Mesothelial cell of epicardium (in vitro differentiated cells): Measurements from ENCODE around the gene ETF1. TPM values are rescaled to one million over a fixed set of nuclear protein-coding genes. Genes with fewer than 3 reads are reported as not detected.

Source experiments
- DNase-seq, 2 experiments: peaks; one replicate each; pipeline ENCODE4 v3.0.0; 2021; ENCODE audit warnings: low spot score in 2 of 2; ENCODE audit not compliant: unreplicated experiment in 2 of 2
- H3K27ac Mint-ChIP-seq: 2 replicates; pipeline ENCODE4 v1.8.0; 2021; ENCODE audit warnings: mixed read lengths
- H3K27me3 Mint-ChIP-seq: 2 replicates; pipeline ENCODE4 v1.8.0; 2021; ENCODE audit warnings: low read depth, mixed read lengths
- H3K36me3 Mint-ChIP-seq: 2 replicates; pipeline ENCODE4 v1.8.0; 2021; ENCODE audit warnings: mixed read lengths
- H3K4me1 Mint-ChIP-seq: 2 replicates; pipeline ENCODE4 v1.8.0; 2021; ENCODE audit warnings: mixed read lengths
- H3K4me3 Mint-ChIP-seq: 2 replicates; pipeline ENCODE4 v1.8.0; 2021; ENCODE audit warnings: mild to moderate bottlenecking, moderate library complexity, mixed read lengths
- H3K9me3 Mint-ChIP-seq: 2 replicates; pipeline ENCODE4 v1.8.0; 2021; ENCODE audit warnings: mixed read lengths
- CTCF ChIP-seq: fragments of 200-600 bp; sonication (generic); IDR thresholded peaks from one replicate; pipeline ENCODE4 v1.5.0; 2021; ENCODE audit warnings: antibody characterized with exemption; ENCODE audit not compliant: unreplicated experiment
- total RNA-seq: library from RNA; stranded (reverse); gene quantifications from 3 replicates; pipeline ENCODE4 v1.2.1, GENCODE V29; 2021

The ETF1 gene
- total RNA-seq, 1 donor from 2014 or later, result 77.7 TPM

GRCh38 chr5:138472353-138472752 lies 70.7 kb downstream of the ETF1 start:
- Mint-ChIP-seq H3K27me3 (peaks cover 16% of the 10 kb centered on the region), H3K27ac (no peak overlapping the region), H3K4me1 (peaks cover 14% of the 10 kb centered on the region), H3K36me3 (peaks cover 13% of the 10 kb centered on the region), H3K9me3 (no peaks in the 10 kb centered on the region), H3K4me3 (no peak overlapping the region)
- DNase-seq, result no peak
- TF ChIP-seq CTCF, result no peak

- no peak for DNase-seq
- peaks cover 22% of the 10 kb centered on the region for H3K36me3 Mint-ChIP-seq
- H3K27me3 Mint-ChIP-seq, result peaks cover 28% of the 10 kb centered on the region
- H3K4me3 Mint-ChIP-seq, result no peak overlapping the region
- H3K27ac Mint-ChIP-seq, result no peak overlapping the region
- TF ChIP-seq CTCF, result no peak
- peaks cover 24% of the 10 kb centered on the region for H3K4me1 Mint-ChIP-seq
- H3K9me3 Mint-ChIP-seq, result no peaks in the 10 kb centered on the region
These were observed 72.0 kb downstream of the ETF1 start for GRCh38 chr5:138471052-138471361.

GRCh38 chr5:138470322-138471051 lies 72.5 kb downstream of the ETF1 start:
- H3K4me3 Mint-ChIP-seq, result no peak overlapping the region
- peaks cover 28% of the 10 kb centered on the region for H3K27me3 Mint-ChIP-seq
- peak in 1 of 2 experiments; percentile 47 for DNase-seq
- H3K36me3 Mint-ChIP-seq, result peaks cover 22% of the 10 kb centered on the region
- H3K27ac Mint-ChIP-seq, result no peak overlapping the region
- H3K4me1 Mint-ChIP-seq, result peaks cover 24% of the 10 kb centered on the region
- no peak for TF ChIP-seq CTCF
- no peaks in the 10 kb centered on the region for H3K9me3 Mint-ChIP-seq

- no peak overlapping the region for H3K27ac Mint-ChIP-seq
- DNase-seq, result peak; percentile 41 to 66
These were observed 73.3 kb downstream of the ETF1 start for GRCh38 chr5:138469540-138470321.

GRCh38 chr5:138468966-138469539 lies 74.0 kb downstream of the ETF1 start:
- Mint-ChIP-seq H3K4me3 (peak overlapping the region; percentile 79), H3K4me1 (peaks cover 24% of the 10 kb centered on the region), H3K27me3 (peaks cover 26% of the 10 kb centered on the region), H3K27ac (peak overlapping the region; percentile 80), H3K9me3 (no peaks in the 10 kb centered on the region), H3K36me3 (peaks cover 22% of the 10 kb centered on the region)
- no peak for DNase-seq
- TF ChIP-seq CTCF, result no peak

More at GRCh38 chr5:138469540-138470321, 73.3 kb downstream of the ETF1 start:
- Mint-ChIP-seq H3K27me3 (peaks cover 26% of the 10 kb centered on the region), H3K9me3 (no peaks in the 10 kb centered on the region), H3K36me3 (peaks cover 22% of the 10 kb centered on the region), H3K4me1 (peaks cover 24% of the 10 kb centered on the region), H3K4me3 (peak overlapping the region; percentile 39)
- TF ChIP-seq CTCF, result no peak
